ENCODE measurements around the gene TPT1. TPM values are rescaled to one million over a fixed set of nuclear protein-coding genes. Genes with fewer than 3 reads are reported as not detected.
A peak's percentile ranks its signal among the peaks of the same experiment; 100 is the strongest.

The TPT1 gene
- polyA plus RNA-seq, 2 of the 4 experiments (the other 2 are of a cell fraction): 2,486 to 3,850 TPM

DNA sequence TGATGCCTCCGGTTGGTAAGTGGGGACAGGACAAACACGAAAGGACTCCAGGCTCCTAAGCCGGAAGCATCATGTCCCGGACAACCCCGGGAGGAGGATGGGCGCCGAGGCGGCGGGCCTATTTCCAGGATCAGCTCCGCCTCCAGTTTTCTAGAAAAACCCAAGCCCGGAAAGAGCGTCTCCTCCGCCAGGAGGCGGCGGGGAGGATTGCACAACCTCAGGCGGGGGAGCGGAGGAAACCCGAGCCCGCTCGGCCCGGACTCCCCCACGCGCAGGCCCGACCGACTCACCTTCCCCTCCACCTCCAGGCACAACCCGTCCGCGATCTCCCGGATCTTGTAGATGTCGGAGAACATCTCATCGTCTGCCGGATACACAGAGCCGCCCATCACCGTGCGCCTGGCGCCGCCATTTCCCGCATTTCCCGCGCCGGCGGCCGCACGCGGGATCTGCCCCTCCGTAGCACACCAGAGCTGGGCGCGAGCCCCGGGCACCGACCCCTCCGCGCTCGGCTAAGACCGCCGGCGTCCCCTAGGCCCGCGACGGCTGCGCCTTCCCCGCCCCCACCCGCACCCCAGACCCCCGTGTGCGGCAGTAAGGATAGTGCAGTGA, 455 bp downstream of the TPT1 start:
- H3K4me1 ChIP-seq: peaks cover 43% of the 10 kb centered on the region
- 3% methylated on average over 25 of the region's 64 CpGs for WGBS (ENCODE audit: missing lambda C conversion rate)

More for the DNA sequence above, 455 bp downstream of the TPT1 start:
- Histone ChIP-seq H3K9me3 (no peaks in the 10 kb centered on the region), H3K27ac (peak overlapping the region; percentile 99 to 100), H3K4me3 (peak overlapping the region; percentile 93), H3K4me2 (peak overlapping the region; percentile 90)
- POLR2A ChIA-PET: interaction anchor here (0.6 to 1.7 kb wide), 4 partner anchors 9 to 27 kb away, joined by 3 to 7 read pairs (median 4); no protein-coding TSS in a partner anchor
- CTCF ChIA-PET: interaction anchor here (0.6 to 3.8 kb wide), 4 partner anchors 9 to 293 kb away, joined by 3 to 18 read pairs (median 4); no protein-coding TSS in a partner anchor
- TF ChIP-seq TFCP2L1 (CRISPR knock-in tag; IDR thresholded peaks at IDR 0.05) (0 out of 2 replicates have a peak, but pooled peaks have one; percentile 66), ZSCAN20 (CRISPR knock-in tag; IDR thresholded peaks at IDR 0.05) (no peak), NR3C1 (IDR thresholded peaks at IDR 0.05) (no peak), RARB (CRISPR knock-in tag; IDR thresholded peaks at IDR 0.05) (no peak), CEBPB (IDR thresholded peaks at IDR 0.05) (peak; percentile 91 to 97), HOXB5 (CRISPR knock-in tag; IDR thresholded peaks at IDR 0.05) (0 out of 2 replicates have a peak, but pooled peaks have one; percentile 30), JUN (IDR thresholded peaks at IDR 0.05) (peak in 1 of 2 experiments; percentile 11; a peak in 2 of 5 replicates), HOXB13 (CRISPR knock-in tag; IDR thresholded peaks at IDR 0.05; ENCODE audit: low read depth) (no peak), MAX (IDR thresholded peaks at IDR 0.05) (0 out of 2 replicates have a peak, but pooled peaks have one; percentile 31), E2F6 (IDR thresholded peaks at IDR 0.05; ENCODE audit: borderline replicate concordance, low read depth) (peak; percentile 56; the same call in 1 of the 2 replicates), PHF8 (IDR thresholded peaks at IDR 0.05; ENCODE audit: borderline replicate concordance, low read depth) (peak; percentile 95; the same call in 1 of the 2 replicates), MYC (IDR thresholded peaks at IDR 0.05; ENCODE audit: borderline replicate concordance, low read length) (peak; percentile 40; the same call in 1 of the 2 replicates), FOSB (CRISPR knock-in tag; IDR thresholded peaks at IDR 0.05) (0 out of 2 replicates have a peak, but pooled peaks have one; percentile 4), REST (IDR thresholded peaks at IDR 0.05) (peak; percentile 19; the same call in 1 of the 2 replicates), TP53 (CRISPR knock-in tag; IDR thresholded peaks at IDR 0.05) (0 out of 2 replicates have a peak, but pooled peaks have one; percentile 16), HOXA7 (CRISPR knock-in tag; IDR thresholded peaks at IDR 0.05) (peak; percentile 28; the same call in 1 of the 2 replicates), HDAC2 (IDR thresholded peaks at IDR 0.05) (no peak), GATA3 (IDR thresholded peaks at IDR 0.05; ENCODE audit: borderline replicate concordance) (no peak), POLR2A (IDR thresholded peaks at IDR 0.05; ENCODE audit: low read length) (peak; percentile 35; the same call in 1 of the 2 replicates)
- TF ChIP-seq, protein P1, sequence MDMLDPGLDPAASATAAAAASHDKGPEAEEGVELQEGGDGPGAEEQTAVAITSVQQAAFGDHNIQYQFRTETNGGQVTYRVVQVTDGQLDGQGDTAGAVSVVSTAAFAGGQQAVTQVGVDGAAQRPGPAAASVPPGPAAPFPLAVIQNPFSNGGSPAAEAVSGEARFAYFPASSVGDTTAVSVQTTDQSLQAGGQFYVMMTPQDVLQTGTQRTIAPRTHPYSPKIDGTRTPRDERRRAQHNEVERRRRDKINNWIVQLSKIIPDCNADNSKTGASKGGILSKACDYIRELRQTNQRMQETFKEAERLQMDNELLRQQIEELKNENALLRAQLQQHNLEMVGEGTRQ (IDR thresholded peaks at IDR 0.05): no peak
- TF ChIP-seq, protein P2, sequence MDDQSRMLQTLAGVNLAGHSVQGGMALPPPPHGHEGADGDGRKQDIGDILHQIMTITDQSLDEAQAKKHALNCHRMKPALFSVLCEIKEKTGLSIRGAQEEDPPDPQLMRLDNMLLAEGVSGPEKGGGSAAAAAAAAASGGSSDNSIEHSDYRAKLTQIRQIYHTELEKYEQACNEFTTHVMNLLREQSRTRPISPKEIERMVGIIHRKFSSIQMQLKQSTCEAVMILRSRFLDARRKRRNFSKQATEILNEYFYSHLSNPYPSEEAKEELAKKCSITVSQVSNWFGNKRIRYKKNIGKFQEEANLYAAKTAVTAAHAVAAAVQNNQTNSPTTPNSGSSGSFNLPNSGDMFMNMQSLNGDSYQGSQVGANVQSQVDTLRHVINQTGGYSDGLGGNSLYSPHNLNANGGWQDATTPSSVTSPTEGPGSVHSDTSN (IDR thresholded peaks at IDR 0.05): no peak
- TF ChIP-seq, protein P3, sequence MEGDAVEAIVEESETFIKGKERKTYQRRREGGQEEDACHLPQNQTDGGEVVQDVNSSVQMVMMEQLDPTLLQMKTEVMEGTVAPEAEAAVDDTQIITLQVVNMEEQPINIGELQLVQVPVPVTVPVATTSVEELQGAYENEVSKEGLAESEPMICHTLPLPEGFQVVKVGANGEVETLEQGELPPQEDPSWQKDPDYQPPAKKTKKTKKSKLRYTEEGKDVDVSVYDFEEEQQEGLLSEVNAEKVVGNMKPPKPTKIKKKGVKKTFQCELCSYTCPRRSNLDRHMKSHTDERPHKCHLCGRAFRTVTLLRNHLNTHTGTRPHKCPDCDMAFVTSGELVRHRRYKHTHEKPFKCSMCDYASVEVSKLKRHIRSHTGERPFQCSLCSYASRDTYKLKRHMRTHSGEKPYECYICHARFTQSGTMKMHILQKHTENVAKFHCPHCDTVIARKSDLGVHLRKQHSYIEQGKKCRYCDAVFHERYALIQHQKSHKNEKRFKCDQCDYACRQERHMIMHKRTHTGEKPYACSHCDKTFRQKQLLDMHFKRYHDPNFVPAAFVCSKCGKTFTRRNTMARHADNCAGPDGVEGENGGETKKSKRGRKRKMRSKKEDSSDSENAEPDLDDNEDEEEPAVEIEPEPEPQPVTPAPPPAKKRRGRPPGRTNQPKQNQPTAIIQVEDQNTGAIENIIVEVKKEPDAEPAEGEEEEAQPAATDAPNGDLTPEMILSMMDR (IDR thresholded peaks at IDR 0.05): no peak
- peak; percentile 67 to 73 for ATAC-seq
- FAIRE-seq: no peak
- peak; percentile 47 to 84 for DNase-seq (ENCODE audit: low read depth in 1 of 2, low spot score in 1 of 2)

All from A549 (cell line).